GM21528 (cell line): ENCODE results near the gene BABAM2.
"Not testable (repeated sequence)": the region's sequence is repeated elsewhere in the genome, so short reads cannot be mapped to it uniquely, and the experiment has no call there.

Source experiments
- ATAC-seq: cut with Tn5 transposase; IDR thresholded peaks from one replicate; pipeline ENCODE4 v1.9.1; 2021; ENCODE audit warnings: mild to moderate bottlenecking, moderate library complexity; ENCODE audit not compliant: unreplicated experiment, low FRiP score

Gene BABAM2

GRCh38 chr2:28361991-28362710, 471.6 kb downstream of the BABAM2 start:
- no peak for ATAC-seq

GRCh38 chr2:28362991-28363521, 472.5 kb downstream of the BABAM2 start:
- no peak for ATAC-seq

GRCh38 chr2:28363686-28364280, 473.3 kb downstream of the BABAM2 start:
- no peak for ATAC-seq

- no peak for ATAC-seq
Measured at GRCh38 chr2:28364610-28365009, 474.1 kb downstream of the BABAM2 start.

GRCh38 chr2:28365158-28365557, 474.6 kb downstream of the BABAM2 start:
- ATAC-seq = no peak

GRCh38 chr2:28366149-28366495, 475.6 kb downstream of the BABAM2 start:
- no peak for ATAC-seq

GRCh38 chr2:28366496-28367282, 476.2 kb downstream of the BABAM2 start:
- no peak for ATAC-seq

GRCh38 chr2:28367667-28368356, 477.3 kb downstream of the BABAM2 start:
- ATAC-seq = no peak

GRCh38 chr2:28368357-28368798, 477.8 kb downstream of the BABAM2 start:
- no peak for ATAC-seq

GRCh38 chr2:28369358-28369757, 478.8 kb downstream of the BABAM2 start:
- ATAC-seq = no peak

- ATAC-seq = no peak
Measured at GRCh38 chr2:28370354-28370753, 479.8 kb downstream of the BABAM2 start.

GRCh38 chr2:28371728-28372127, 481.2 kb downstream of the BABAM2 start:
- not testable (repeated sequence) for ATAC-seq

GRCh38 chr2:28373854-28374253, 483.3 kb downstream of the BABAM2 start:
- no peak for ATAC-seq

- no peak for ATAC-seq
Measured at GRCh38 chr2:28374331-28374730, 483.8 kb downstream of the BABAM2 start.

GRCh38 chr2:28375236-28375635, 484.7 kb downstream of the BABAM2 start:
- no peak for ATAC-seq

GRCh38 chr2:28375742-28376631, 485.5 kb downstream of the BABAM2 start:
- ATAC-seq = no peak

- no peak for ATAC-seq
Measured at GRCh38 chr2:28377195-28377816, 486.8 kb downstream of the BABAM2 start.

- ATAC-seq = no peak
Measured at GRCh38 chr2:28377984-28378678, 487.6 kb downstream of the BABAM2 start.
